G401 (cell line): ENCODE results near the gene RDH13. TPM values are rescaled to one million over a fixed set of nuclear protein-coding genes. Genes with fewer than 3 reads are reported as not detected.
"Not testable (repeated sequence)": the region's sequence is repeated elsewhere in the genome, so short reads cannot be mapped to it uniquely, and the experiment has no call there.

Experiments used
- DNase-seq: peaks from one replicate; pipeline ENCODE4 v3.0.0-alpha.2; 2015; ENCODE audit warnings: low spot score
- in situ Hi-C: cut with HindIII; loops from 2 replicates; pipeline ENCODE4 v1.10.0; 2016; ENCODE audit warnings: low sequenced_read_pairs, mixed read lengths
- total RNA-seq: library from RNA; depleted of rRNA; stranded (reverse); fragments of >200 nt; shearing (Covaris generic); gene quantifications from 2 replicates; pipeline ENCODE4 v1.2.3, GENCODE V29; 2014; rRNA removed

RDH13 gene
- total RNA-seq, 1 experiment from 2014 or later = 38.9 TPM

DNA sequence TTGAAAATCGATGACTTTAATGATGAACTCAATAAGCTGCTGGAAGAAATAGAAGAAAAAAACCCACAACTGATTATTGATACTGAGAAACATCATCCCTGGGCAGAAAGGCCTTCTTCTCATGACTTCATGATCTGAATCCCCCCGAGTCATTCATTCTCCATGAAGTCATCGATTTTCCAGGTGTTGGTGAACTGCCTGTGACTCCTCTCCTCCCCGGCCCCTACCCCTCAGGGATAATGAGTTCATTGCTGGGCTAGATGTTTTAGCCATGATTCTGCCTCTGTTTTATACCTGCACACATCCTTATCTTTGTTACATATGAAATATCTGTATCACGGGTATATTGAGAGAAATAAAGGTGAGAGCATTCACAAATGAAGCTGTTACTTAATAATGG lies 62.2 kb downstream of the RDH13 start:
- no peak for DNase-seq
- in situ Hi-C loops = no loop called here

GRCh38 chr19:54998751-54999239 lies 64.2 kb downstream of the RDH13 start:
- DNase-seq, in situ Hi-C loops: not testable (repeated sequence)

DNA sequence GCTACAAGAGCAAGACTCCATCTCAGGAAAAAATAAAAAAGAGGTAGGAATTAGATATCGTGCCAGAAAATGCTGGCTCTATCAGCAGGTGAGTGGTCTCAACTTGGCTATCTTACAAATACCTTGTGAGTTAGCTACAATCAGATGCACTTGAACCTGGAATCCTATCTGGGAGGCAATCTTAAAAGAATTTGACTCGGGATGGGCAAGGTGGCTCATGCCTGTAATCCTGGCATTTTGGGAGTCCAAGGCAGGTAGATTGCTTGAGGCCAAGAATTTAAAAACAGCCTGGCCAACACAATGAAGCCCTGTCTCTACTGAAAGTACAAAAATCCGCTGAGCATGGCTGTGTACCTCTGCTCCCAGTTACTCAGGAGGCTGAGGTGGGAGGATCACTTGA lies 67.4 kb downstream of the RDH13 start:
- DNase-seq = no peak
- in situ Hi-C loops = no loop called here

Other genes with a start within 250 kb of the RDH13 start
- gene KIR3DL1, start 246.7 kb downstream of the RDH13 start, total RNA-seq = not detected in 2 replicates
- gene KIR2DS4, start 230.5 kb downstream of the RDH13 start, total RNA-seq = not detected in 2 replicates
- not detected in 2 replicates for gene KIR3DL2, start 212.7 kb downstream of the RDH13 start, total RNA-seq
- gene FCAR, start 188.9 kb downstream of the RDH13 start, total RNA-seq = not detected in 2 replicates
- gene NCR1, start 157.0 kb downstream of the RDH13 start, total RNA-seq = not detected in 2 replicates
- not detected in 2 replicates for gene NLRP7, start 115.6 kb downstream of the RDH13 start, total RNA-seq
- not detected in 2 replicates for gene NLRP2, start 96.8 kb downstream of the RDH13 start, total RNA-seq
- gene GP6, start 24.9 kb downstream of the RDH13 start, total RNA-seq = not detected in 2 replicates
- 9.7 and 11.7 TPM in 2 replicates for gene EPS8L1, start 12.7 kb upstream of the RDH13 start, total RNA-seq
- gene PPP1R12C, start 54.5 kb upstream of the RDH13 start, total RNA-seq = 77.4 and 81.7 TPM in 2 replicates
- 423 and 463 TPM in 2 replicates for gene TNNT1, start 86.1 kb upstream of the RDH13 start, total RNA-seq
- gene TNNI3, start 94.6 kb upstream of the RDH13 start, total RNA-seq = 13.5 and 25.2 TPM in 2 replicates
- gene DNAAF3, start 103.5 kb upstream of the RDH13 start, total RNA-seq = 25.2 and 37.7 TPM in 2 replicates
- 0.85 and 1.2 TPM in 2 replicates for gene SYT5, start 117.1 kb upstream of the RDH13 start, total RNA-seq
- 5.2 and 20.7 TPM in 2 replicates for gene PTPRH, start 146.4 kb upstream of the RDH13 start, total RNA-seq
- 0.62 and 1.5 TPM in 2 replicates for gene TMEM86B, start 165.6 kb upstream of the RDH13 start, total RNA-seq
- gene PPP6R1, start 195.9 kb upstream of the RDH13 start, total RNA-seq = 104 and 109 TPM in 2 replicates
- gene HSPBP1, start 217.0 kb upstream of the RDH13 start, total RNA-seq = 74.4 and 89.1 TPM in 2 replicates
- gene BRSK1, start 220.8 kb upstream of the RDH13 start, total RNA-seq = 8.9 and 18.3 TPM in 2 replicates